ENCODE data around the gene IREB2.

DNA sequence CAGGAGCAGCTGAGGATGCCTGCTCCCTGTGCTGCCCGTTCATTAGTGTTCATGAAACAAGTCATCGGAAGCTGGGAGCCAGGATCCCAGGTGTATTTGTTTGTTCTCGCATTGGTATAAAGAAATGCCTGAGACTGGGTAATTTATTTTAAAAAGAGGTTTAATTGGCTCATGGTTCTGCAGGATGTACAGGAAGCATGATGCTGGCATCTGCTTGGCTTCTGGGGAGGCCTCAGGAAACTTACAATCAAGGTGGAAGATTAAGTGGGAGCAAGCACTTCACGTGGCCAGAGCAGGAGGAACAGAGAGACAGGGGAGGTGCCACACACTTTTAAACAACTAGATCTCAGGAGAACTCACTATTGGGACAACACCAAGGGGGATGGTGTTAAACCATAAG is 63.8 kb downstream of the IREB2 start:
- TF ChIP-seq, protein P1, sequence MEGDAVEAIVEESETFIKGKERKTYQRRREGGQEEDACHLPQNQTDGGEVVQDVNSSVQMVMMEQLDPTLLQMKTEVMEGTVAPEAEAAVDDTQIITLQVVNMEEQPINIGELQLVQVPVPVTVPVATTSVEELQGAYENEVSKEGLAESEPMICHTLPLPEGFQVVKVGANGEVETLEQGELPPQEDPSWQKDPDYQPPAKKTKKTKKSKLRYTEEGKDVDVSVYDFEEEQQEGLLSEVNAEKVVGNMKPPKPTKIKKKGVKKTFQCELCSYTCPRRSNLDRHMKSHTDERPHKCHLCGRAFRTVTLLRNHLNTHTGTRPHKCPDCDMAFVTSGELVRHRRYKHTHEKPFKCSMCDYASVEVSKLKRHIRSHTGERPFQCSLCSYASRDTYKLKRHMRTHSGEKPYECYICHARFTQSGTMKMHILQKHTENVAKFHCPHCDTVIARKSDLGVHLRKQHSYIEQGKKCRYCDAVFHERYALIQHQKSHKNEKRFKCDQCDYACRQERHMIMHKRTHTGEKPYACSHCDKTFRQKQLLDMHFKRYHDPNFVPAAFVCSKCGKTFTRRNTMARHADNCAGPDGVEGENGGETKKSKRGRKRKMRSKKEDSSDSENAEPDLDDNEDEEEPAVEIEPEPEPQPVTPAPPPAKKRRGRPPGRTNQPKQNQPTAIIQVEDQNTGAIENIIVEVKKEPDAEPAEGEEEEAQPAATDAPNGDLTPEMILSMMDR (IDR thresholded peaks at IDR 0.05): no peak
- TF ChIP-seq POLR2A (IDR thresholded peaks at IDR 0.05): no peak
